ENCODE measurements around the gene ATP8A2. TPM values are rescaled to one million over a fixed set of nuclear protein-coding genes. Genes with fewer than 3 reads are reported as not detected.
A peak's percentile ranks its signal among the peaks of the same experiment; 100 is the strongest.
"Not testable (repeated sequence)": the region's sequence is repeated elsewhere in the genome, so short reads cannot be mapped to it uniquely, and the experiment has no call there.

ATP8A2 gene
- polyA plus RNA-seq, 6 donors from 2014 or later = 0.03 TPM; not detected in 5

GRCh38 chr13:26051657-26052311, 680.0 kb downstream of the ATP8A2 start, which contains the start of gene SHISA2:
Gene SHISA2 (minus strand): TSS chr13:26052016. CDS start chr13:26050975, 1,041 bp downstream.
- H3K4me3 Mint-ChIP-seq = peak within 1 kb of the TSS; percentile 31 to 82 (median 50)
- DNase-seq (no peak), ATAC-seq (ENCODE audit: low read depth in 2 of 2) (peak; percentile 49 to 79)
- H3K27me3 Mint-ChIP-seq = peaks cover 46 to 60% (median 56%) of the 10 kb centered on the region in 3 donors
- H3K36me3 Mint-ChIP-seq = no peaks in the 10 kb centered on the region
- peaks cover 0 to 20% (median 15%) of the 10 kb centered on the region in 3 donors for H3K4me1 Mint-ChIP-seq
- H3K9me3 Mint-ChIP-seq = no peaks in the 10 kb centered on the region
- no peak within 1 kb of the TSS for H3K27ac Mint-ChIP-seq

GRCh38 chr13:26052337-26052736, 680.6 kb downstream of the ATP8A2 start:
- DNase-seq = no peak

GRCh38 chr13:26053418-26053980, 681.7 kb downstream of the ATP8A2 start:
- Mint-ChIP-seq H3K4me1 (peaks cover 0 to 20% (median 15%) of the 10 kb centered on the region in 3 donors), H3K4me3 (peak overlapping the region in 2 of 8 donors; percentile 24 to 47), H3K9me3 (no peaks in the 10 kb centered on the region), H3K27me3 (peaks cover 44 to 56% (median 55%) of the 10 kb centered on the region in 3 donors), H3K27ac (no peak overlapping the region), H3K36me3 (no peaks in the 10 kb centered on the region)
- DNase-seq (no peak), ATAC-seq (ENCODE audit: low read depth in 2 of 2) (no peak)

More at GRCh38 chr13:26052337-26052736, 680.6 kb downstream of the ATP8A2 start:
- no peak overlapping the region for H3K27ac Mint-ChIP-seq
- H3K4me3 Mint-ChIP-seq = peak overlapping the region in 7 of 8 donors; percentile 31 to 82 (median 53)
- H3K9me3 Mint-ChIP-seq = no peaks in the 10 kb centered on the region
- no peak for ATAC-seq (ENCODE audit: low read depth in 2 of 2)
- H3K27me3 Mint-ChIP-seq = peaks cover 45 to 56% (median 53%) of the 10 kb centered on the region in 3 donors
- no peaks in the 10 kb centered on the region for H3K36me3 Mint-ChIP-seq
- peaks cover 0 to 20% (median 15%) of the 10 kb centered on the region in 3 donors for H3K4me1 Mint-ChIP-seq

GRCh38 chr13:26054896-26055295, 683.1 kb downstream of the ATP8A2 start:
- Mint-ChIP-seq H3K9me3 (no peaks in the 10 kb centered on the region), H3K4me3 (no peak overlapping the region), H3K36me3 (no peaks in the 10 kb centered on the region), H3K4me1 (peaks cover 0 to 10% (median 7%) of the 10 kb centered on the region in 3 donors), H3K27me3 (peaks cover 34 to 56% (median 46%) of the 10 kb centered on the region in 3 donors), H3K27ac (no peak overlapping the region)
- no peak for DNase-seq
- no peak for ATAC-seq (ENCODE audit: low read depth in 2 of 2)

- DNase-seq (no peak), ATAC-seq (ENCODE audit: low read depth in 2 of 2) (no peak)
- Mint-ChIP-seq H3K27me3 (peaks cover 21 to 45% (median 44%) of the 10 kb centered on the region in 3 donors), H3K4me3 (no peak overlapping the region), H3K9me3 (no peaks in the 10 kb centered on the region), H3K27ac (no peak overlapping the region), H3K36me3 (no peaks in the 10 kb centered on the region), H3K4me1 (no peaks in the 10 kb centered on the region)
Observed at GRCh38 chr13:26058704-26059103, 686.9 kb downstream of the ATP8A2 start.

GRCh38 chr13:26060357-26060756, 688.6 kb downstream of the ATP8A2 start:
- no peak overlapping the region for H3K4me3 Mint-ChIP-seq
- H3K9me3 Mint-ChIP-seq = no peaks in the 10 kb centered on the region
- H3K27ac Mint-ChIP-seq = no peak overlapping the region
- ATAC-seq (ENCODE audit: low read depth in 2 of 2) (no peak), DNase-seq (no peak)
- peaks cover 19 to 36% (median 30%) of the 10 kb centered on the region in 3 donors for H3K27me3 Mint-ChIP-seq
- no peaks in the 10 kb centered on the region for H3K36me3 Mint-ChIP-seq
- H3K4me1 Mint-ChIP-seq = no peaks in the 10 kb centered on the region

GRCh38 chr13:26061256-26061655, 689.5 kb downstream of the ATP8A2 start:
- no peak overlapping the region for H3K27ac Mint-ChIP-seq
- no peaks in the 10 kb centered on the region for H3K9me3 Mint-ChIP-seq
- DNase-seq (no peak), ATAC-seq (ENCODE audit: low read depth in 2 of 2) (no peak)
- H3K4me3 Mint-ChIP-seq = no peak overlapping the region
- peaks cover 14 to 39% (median 28%) of the 10 kb centered on the region in 3 donors for H3K27me3 Mint-ChIP-seq
- no peaks in the 10 kb centered on the region for H3K36me3 Mint-ChIP-seq
- H3K4me1 Mint-ChIP-seq = no peaks in the 10 kb centered on the region

- Mint-ChIP-seq H3K27ac (no peak overlapping the region), H3K4me3 (no peak overlapping the region), H3K9me3 (no peaks in the 10 kb centered on the region), H3K4me1 (no peaks in the 10 kb centered on the region), H3K27me3 (peaks cover 17 to 39% (median 28%) of the 10 kb centered on the region in 3 donors), H3K36me3 (no peaks in the 10 kb centered on the region)
- no peak for DNase-seq
- ATAC-seq (ENCODE audit: low read depth in 2 of 2) = no peak
Observed at GRCh38 chr13:26061947-26062346, 690.2 kb downstream of the ATP8A2 start.

GRCh38 chr13:26062853-26063444, 691.2 kb downstream of the ATP8A2 start:
- H3K9me3 Mint-ChIP-seq = no peaks in the 10 kb centered on the region
- no peak overlapping the region for H3K4me3 Mint-ChIP-seq
- H3K27ac Mint-ChIP-seq = no peak overlapping the region
- peaks cover 15 to 30% (median 20%) of the 10 kb centered on the region in 3 donors for H3K27me3 Mint-ChIP-seq
- H3K4me1 Mint-ChIP-seq = no peaks in the 10 kb centered on the region
- H3K36me3 Mint-ChIP-seq = no peaks in the 10 kb centered on the region
- no peak for ATAC-seq (ENCODE audit: low read depth in 2 of 2)
- no peak for DNase-seq

- not testable (repeated sequence) for H3K27ac Mint-ChIP-seq; H3K4me1 Mint-ChIP-seq; ATAC-seq (ENCODE audit: low read depth in 2 of 2)
Observed at GRCh38 chr13:26066492-26066891, 694.7 kb downstream of the ATP8A2 start.

GRCh38 chr13:26067601-26068000, 695.8 kb downstream of the ATP8A2 start:
- Mint-ChIP-seq H3K36me3 (no peaks in the 10 kb centered on the region), H3K4me3 (no peak overlapping the region), H3K4me1 (peaks cover 0 to 4% (median 0%) of the 10 kb centered on the region in 3 donors), H3K9me3 (no peaks in the 10 kb centered on the region), H3K27ac (no peak overlapping the region), H3K27me3 (peaks cover 30 to 40% (median 34%) of the 10 kb centered on the region in 3 donors)
- ATAC-seq (ENCODE audit: low read depth in 2 of 2) (no peak), DNase-seq (no peak)

More at GRCh38 chr13:26066492-26066891, 694.7 kb downstream of the ATP8A2 start:
- not testable (repeated sequence) for H3K4me3 Mint-ChIP-seq, DNase-seq, H3K9me3 Mint-ChIP-seq, H3K36me3 Mint-ChIP-seq
- H3K27me3 Mint-ChIP-seq = peaks cover 24 to 37% (median 25%) of the 10 kb centered on the region in 3 donors

GRCh38 chr13:26068372-26068771, 696.6 kb downstream of the ATP8A2 start:
- not testable (repeated sequence) for ATAC-seq (ENCODE audit: low read depth in 2 of 2); H3K4me3 Mint-ChIP-seq; H3K27ac Mint-ChIP-seq; H3K9me3 Mint-ChIP-seq; H3K4me1 Mint-ChIP-seq; H3K36me3 Mint-ChIP-seq; DNase-seq
- H3K27me3 Mint-ChIP-seq = peaks cover 26 to 35% (median 30%) of the 10 kb centered on the region in 3 donors

- not testable (repeated sequence) for H3K27ac Mint-ChIP-seq; H3K4me1 Mint-ChIP-seq; ATAC-seq (ENCODE audit: low read depth in 2 of 2); DNase-seq; H3K9me3 Mint-ChIP-seq; H3K4me3 Mint-ChIP-seq; H3K36me3 Mint-ChIP-seq
- H3K27me3 Mint-ChIP-seq = peaks cover 26 to 40% (median 30%) of the 10 kb centered on the region in 3 donors
Observed at GRCh38 chr13:26069642-26070041, 697.9 kb downstream of the ATP8A2 start.

Data from naive B cell (primary cell).